Inferior parietal cortex (tissue), 1 donor: ENCODE results near the gene ZNF141.
"Not testable (repeated sequence)": the region's sequence is repeated elsewhere in the genome, so short reads cannot be mapped to it uniquely, and the experiment has no call there.

Experiments used
- DNase-seq: peaks from one replicate; pipeline ENCODE4 v3.0.0-alpha.2; 2016; ENCODE audit errors: extremely low spot score

The ZNF141 gene

GRCh38 chr4:385934-386707 is 48.5 kb downstream of the ZNF141 start:
- DNase-seq: no peak

- DNase-seq: no peak
These were observed 49.1 kb downstream of the ZNF141 start for GRCh38 chr4:386708-387105.

DNA sequence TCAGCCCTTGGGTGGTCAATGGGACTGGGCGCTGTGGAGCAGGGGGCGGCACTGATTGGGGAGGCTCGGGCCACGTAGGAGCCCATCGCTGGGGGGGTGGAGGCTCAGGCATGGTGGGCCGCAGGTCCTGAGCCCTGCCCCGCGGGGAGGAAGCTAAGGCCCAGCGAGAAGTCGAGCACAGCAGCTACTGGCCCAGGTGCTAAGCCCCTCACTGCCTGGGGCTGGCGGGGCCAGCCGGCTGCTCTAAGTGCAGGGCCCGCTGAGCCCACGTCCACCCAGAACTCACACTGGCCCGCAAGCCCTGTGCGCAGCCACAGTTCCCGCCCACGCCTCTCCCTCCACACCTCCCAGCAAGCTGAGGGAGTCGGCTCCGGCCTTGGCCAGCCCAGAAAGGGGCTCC is 66.4 kb downstream of the ZNF141 start:
- DNase-seq: no peak

GRCh38 chr4:408321-408720 is 70.7 kb downstream of the ZNF141 start:
- not testable (repeated sequence) for DNase-seq

GRCh38 chr4:422587-422986 is 85.0 kb downstream of the ZNF141 start:
- DNase-seq: no peak
